IPS-18c (cell line): ENCODE measurements around the gene FCHO1.
A peak's percentile ranks its signal among the peaks of the same experiment; 100 is the strongest.

Source experiments
- H3K4me3 ChIP-seq: 2 replicates; pipeline ENCODE4 v1.7.0; 2013; ENCODE audit warnings: low read depth, mild to moderate bottlenecking, low read length, moderate library complexity; ENCODE audit not compliant: insufficient read depth
- H3K9me3 ChIP-seq: one replicate; pipeline ENCODE4 v1.6.1; 2013; ENCODE audit warnings: mild to moderate bottlenecking, low read length, moderate library complexity; ENCODE audit not compliant: control insufficient read depth, insufficient read depth

The FCHO1 gene

DNA sequence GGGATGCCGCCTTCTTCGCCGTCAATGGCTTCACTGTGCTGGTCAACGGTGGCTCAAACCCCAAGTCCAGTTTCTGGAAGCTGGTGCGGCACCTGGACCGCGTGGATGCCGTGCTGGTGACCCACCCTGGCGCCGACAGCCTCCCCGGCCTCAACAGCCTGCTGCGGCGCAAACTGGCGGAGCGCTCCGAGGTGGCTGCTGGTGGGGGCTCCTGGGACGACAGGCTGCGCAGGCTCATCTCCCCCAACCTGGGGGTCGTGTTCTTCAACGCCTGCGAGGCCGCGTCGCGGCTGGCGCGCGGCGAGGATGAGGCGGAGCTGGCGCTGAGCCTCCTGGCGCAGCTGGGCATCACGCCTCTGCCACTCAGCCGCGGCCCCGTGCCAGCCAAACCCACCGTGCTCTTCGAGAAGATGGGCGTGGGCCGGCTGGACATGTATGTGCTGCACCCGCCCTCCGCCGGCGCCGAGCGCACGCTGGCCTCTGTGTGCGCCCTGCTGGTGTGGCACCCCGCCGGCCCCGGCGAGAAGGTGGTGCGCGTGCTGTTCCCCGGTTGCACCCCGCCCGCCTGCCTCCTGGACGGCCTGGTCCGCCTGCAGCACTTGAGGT is 25.0 kb upstream of the FCHO1 start:
- H3K4me3 ChIP-seq = no peak overlapping the region
- H3K9me3 ChIP-seq = no peaks in the 10 kb centered on the region

DNA sequence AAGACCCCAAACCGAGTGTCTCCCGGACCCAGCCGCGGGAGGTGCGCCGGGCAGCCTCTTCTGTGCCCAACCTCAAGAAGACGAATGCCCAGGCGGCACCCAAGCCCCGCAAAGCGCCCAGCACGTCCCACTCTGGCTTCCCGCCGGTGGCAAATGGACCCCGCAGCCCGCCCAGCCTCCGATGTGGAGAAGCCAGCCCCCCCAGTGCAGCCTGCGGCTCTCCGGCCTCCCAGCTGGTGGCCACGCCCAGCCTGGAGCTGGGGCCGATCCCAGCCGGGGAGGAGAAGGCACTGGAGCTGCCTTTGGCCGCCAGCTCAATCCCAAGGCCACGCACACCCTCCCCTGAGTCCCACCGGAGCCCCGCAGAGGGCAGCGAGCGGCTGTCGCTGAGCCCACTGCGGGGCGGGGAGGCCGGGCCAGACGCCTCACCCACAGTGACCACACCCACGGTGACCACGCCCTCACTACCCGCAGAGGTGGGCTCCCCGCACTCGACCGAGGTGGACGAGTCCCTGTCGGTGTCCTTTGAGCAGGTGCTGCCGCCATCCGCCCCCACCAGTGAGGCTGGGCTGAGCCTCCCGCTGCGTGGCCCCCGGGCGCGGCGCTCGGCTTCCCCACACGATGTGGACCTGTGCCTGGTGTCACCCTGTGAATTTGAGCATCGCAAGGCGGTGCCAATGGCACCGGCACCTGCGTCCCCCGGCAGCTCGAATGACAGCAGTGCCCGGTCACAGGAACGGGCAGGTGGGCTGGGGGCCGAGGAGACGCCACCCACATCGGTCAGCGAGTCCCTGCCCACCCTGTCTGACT is 24.1 kb upstream of the FCHO1 start:
- Histone ChIP-seq H3K9me3 (no peaks in the 10 kb centered on the region), H3K4me3 (no peak overlapping the region)

DNA sequence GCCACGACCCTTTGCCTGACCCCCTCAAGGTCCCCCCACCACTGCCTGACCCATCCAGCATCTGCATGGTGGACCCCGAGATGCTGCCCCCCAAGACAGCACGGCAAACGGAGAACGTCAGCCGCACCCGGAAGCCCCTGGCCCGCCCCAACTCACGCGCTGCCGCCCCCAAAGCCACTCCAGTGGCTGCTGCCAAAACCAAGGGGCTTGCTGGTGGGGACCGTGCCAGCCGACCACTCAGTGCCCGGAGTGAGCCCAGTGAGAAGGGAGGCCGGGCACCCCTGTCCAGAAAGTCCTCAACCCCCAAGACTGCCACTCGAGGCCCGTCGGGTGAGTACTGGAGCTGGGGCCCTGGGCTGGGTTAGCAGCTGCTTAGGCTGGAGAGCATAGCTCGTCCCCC is 23.4 kb upstream of the FCHO1 start:
- H3K4me3 ChIP-seq = no peak overlapping the region
- no peaks in the 10 kb centered on the region for H3K9me3 ChIP-seq

DNA sequence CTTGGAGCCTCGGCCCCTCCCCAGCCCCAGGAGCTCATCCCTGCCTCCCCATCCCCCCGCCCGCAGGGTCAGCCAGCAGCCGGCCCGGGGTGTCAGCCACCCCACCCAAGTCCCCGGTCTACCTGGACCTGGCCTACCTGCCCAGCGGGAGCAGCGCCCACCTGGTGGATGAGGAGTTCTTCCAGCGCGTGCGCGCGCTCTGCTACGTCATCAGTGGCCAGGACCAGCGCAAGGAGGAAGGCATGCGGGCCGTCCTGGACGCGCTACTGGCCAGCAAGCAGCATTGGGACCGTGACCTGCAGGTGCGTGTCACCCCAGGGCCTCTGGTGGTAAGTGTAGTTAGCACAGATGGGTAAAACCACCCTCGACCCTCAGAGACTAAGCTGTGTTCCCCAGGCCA is 18.1 kb upstream of the FCHO1 start:
- no peak overlapping the region for H3K4me3 ChIP-seq

DNA sequence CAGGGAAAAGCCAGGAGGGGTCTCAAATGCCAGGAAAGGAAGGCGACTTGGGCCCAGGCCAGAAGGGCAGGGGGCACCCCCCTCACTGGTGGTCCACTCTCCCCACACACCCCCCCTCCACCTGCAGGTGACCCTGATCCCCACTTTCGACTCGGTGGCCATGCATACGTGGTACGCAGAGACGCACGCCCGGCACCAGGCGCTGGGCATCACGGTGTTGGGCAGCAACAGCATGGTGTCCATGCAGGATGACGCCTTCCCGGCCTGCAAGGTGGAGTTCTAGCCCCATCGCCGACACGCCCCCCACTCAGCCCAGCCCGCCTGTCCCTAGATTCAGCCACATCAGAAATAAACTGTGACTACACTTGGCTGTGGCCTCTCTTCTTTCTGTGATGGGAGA is 17.1 kb upstream of the FCHO1 start:
- Histone ChIP-seq H3K9me3 (no peaks in the 10 kb centered on the region), H3K4me3 (no peak overlapping the region)

More for the DNA sequence above, 18.1 kb upstream of the FCHO1 start:
- H3K9me3 ChIP-seq = no peaks in the 10 kb centered on the region

DNA sequence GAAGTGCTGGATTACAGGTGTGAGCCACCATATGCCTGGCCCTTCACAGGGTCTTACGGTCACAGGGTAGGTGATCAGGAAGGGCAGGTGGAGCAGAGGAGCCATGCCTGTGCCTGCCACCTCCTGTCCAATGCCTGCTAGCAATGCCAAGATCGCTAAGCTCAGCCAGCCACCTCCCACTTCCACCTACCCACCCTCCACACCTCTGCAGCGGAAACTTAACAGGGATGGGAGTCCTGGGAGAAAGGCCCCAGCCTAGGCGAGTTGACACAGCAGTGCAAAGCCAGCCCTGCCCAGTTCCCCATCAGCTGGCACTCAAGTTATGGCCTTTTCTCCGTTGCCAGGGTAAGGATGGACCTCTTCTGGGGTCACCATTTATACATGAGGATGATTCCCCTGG is 15.9 kb upstream of the FCHO1 start:
- H3K4me3 ChIP-seq = no peak overlapping the region
- H3K9me3 ChIP-seq = no peaks in the 10 kb centered on the region

DNA sequence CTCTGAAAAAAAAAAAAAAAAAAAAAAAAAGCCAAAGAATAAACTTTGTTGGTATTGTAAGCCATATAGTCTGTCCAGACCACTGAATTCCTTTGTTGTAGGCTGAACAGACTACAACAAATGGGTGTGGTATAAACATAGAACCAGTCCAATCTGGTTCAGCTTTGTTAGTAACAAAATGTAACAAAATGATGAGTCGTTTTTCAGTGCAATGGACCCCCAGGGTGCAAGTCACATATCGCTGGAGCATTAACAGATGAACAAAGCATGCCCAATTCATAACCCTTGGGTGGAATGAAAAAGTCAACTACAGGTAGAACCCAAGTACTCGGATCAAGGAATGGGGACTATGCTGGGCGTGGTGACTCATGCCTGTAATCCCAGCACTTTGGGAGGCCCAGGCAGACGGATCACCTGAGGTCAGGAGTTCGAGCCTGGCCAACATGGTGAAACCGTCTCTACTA is 13.6 kb upstream of the FCHO1 start:
- Histone ChIP-seq H3K9me3 (no peaks in the 10 kb centered on the region), H3K4me3 (no peak overlapping the region)

DNA sequence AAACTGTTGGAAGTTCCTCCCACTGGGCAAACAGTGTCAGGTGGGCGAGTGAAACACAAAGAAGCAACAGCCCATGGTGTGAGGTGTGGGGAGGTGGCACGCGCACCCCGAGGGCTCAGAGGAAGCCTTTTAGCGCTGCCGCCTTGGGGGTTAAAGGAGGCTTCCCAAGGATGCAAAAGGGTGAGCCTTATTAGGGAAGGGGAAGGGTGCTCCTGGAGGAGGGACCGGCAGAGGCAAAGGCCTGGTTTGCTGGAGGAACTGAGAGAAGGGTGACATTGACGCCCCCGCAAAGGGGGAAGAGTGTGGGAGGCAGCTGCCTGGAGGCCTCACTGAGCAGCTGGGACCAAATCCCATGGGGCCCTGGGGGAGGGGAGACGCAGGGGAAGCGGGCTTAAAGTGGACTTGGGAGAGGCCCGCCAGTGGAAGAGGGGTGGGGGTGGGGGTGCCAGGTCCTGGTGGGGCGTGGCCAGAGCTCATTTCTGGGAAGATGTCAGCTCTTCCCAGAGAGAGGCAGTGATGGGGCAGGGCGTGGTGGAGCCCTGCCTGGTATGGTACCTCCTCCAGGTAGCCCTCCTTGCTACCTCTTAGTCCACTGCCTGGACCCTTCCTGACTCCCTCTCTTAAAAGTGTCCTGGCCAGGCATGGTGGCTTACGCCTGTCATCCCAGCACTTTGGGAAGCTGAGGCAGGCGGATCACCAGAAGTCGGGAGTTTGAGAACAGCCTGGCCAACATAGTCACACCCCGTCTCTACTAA is 12.0 kb upstream of the FCHO1 start:
- no peaks in the 10 kb centered on the region for H3K9me3 ChIP-seq
- H3K4me3 ChIP-seq = 0 out of 2 replicates have a peak overlapping the region, but pooled peaks have one; percentile 9

DNA sequence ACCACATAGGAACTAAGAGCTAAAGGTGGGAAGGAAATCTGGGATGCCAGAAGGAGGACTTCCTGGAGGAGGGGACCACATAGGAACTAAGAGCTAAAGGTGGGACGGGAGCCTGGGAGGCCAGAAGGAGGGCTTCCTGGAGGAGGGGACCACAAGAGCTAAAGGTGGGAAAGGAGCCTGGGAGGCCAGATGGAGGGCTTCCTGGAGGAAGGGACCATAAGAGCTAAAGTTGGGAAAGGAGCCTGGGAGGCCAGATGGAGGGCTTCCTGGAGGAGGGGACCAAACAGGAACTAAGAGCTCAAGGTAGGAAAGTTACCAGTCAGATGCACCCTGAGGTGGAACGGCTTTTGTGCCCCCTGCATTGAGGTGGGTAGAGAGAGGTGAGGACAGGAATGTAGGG is 9.8 kb upstream of the FCHO1 start:
- Histone ChIP-seq H3K4me3 (no peak overlapping the region; the same call in 1 of the 2 replicates), H3K9me3 (no peaks in the 10 kb centered on the region)

DNA sequence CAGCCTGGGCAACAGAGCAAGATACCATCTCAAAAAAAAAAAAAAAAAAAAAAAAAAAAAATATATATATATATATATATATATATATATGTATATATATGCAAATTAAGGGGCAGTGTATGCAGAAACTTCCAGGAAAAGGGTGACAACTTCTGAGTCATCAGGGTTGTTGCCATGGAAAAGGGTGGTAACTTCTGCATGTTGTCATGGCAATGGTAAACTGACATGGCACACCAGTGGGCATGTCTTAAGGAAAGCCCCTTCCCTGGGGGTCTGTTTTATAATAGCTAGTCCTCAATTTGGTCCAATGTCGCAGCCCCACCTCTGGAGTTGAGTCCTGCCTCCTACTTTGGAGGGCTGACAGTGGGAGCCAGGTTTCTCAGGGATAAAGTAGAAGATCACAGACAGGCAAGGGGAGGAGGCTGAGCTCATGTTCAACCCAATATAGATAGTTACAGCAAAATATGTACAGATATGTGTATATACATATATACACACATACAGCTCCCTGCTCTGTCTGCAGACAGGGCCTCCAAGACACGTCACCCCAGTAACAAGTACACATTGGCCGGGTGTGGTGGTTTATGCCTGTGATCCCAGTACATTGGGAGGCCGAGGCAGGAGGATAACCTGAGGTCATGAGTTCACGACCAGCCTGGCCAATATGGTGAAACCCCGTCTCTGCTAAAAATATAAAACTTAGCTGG is 7.2 kb upstream of the FCHO1 start:
- Histone ChIP-seq H3K9me3 (no peaks in the 10 kb centered on the region), H3K4me3 (no peak overlapping the region)

DNA sequence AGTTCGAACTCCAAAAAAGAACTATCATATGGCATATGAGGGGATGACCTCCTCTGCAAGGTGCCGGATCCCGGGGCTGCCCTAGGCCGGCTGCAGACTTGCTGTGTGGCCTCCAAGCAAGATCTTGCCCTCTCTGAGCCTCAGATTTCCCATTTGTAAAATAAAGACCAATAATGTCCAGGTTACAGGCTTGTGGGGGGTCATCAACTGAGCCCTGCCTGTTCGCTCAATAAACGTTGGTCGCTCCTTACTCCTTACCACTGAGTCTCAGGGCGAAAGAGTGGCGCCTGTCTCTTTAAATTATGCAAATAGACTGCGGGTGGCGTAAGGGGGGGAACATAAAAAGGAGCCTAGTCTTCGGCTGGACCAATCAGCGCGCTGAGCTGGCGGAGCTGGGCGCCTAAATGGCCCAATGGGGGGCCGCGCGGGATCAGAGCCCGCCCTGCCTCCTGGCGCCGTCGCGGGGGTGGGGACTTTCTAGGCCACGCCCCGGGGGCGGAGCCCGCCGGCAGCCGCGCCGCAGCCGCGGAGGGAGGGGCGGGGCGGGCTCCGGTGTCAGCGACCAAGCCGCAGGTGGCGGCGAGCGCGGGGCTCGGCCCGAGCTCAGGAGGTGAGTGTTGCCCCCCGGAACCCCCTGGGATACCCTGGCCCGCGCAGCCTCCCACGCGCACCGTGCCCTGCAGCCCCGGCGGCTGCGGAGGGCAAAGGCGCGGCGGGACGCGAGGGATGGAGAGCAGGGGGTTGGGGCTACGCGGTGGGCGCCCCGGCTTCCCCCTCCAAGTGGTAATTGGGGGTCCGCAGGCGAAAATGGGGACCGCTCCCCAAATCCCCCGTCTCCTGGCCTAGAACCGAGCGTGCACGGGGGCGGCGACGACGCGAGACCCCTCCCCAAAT is 3.8 kb upstream of the FCHO1 start:
- H3K9me3 ChIP-seq = no peaks in the 10 kb centered on the region
- peak overlapping the region; percentile 89 for H3K4me3 ChIP-seq

DNA sequence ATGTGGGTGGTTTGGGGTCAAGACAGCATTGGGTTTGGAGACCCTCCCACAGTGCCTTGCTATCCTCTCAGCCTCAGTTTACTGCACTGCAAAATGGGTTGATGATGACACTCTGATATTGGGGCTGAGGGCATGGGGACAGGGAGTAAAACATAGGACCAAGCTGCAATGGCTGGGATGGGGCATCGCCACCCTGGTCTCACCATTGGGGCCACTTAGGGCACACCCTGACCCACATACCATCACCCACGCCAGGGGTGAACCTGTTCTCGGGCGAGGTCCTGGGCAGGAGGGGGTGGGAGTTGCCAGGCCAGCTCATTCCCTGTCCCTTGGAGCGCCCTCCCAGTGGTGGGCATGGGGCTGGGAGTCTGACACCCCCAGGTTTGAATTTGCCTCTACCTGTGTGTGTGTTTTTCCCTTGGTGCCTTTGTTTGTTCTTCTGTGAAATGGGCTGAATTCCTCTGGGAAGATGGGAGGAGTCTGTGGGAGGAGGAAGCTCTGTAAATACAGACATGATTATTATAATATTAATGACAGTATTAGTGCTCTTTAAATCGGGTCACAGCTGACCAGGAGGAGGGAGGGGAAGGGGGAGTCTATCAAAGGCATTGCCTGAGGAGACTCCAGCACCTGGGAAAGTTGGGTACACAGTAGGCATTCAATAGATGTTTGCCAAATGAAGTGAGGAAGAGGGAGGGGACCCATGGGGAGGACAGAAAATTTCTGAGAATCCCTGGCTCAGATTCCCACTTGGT is 2.2 kb upstream of the FCHO1 start:
- Histone ChIP-seq H3K9me3 (no peaks in the 10 kb centered on the region), H3K4me3 (no peak overlapping the region)

DNA sequence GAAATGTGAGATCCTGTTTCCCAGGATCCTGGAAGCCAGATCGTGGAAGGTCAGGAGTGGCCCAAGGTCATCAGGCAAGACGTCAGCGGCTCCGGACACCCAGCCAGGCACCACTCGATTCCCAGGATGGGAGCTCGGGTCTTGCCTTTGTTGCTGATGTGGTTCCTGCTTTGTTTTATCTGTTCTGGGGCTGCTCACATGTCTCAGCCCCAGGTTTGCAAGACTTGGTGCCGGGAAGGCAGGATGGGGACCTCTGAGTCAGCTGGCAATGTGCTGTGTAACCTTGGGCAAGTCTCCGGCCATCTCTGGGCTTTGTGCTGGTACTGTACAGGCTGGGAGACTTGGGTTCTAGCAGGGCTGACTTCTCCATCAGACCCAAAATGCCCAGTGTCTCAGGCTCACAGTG is 1.4 kb upstream of the FCHO1 start:
- H3K9me3 ChIP-seq = no peaks in the 10 kb centered on the region

DNA sequence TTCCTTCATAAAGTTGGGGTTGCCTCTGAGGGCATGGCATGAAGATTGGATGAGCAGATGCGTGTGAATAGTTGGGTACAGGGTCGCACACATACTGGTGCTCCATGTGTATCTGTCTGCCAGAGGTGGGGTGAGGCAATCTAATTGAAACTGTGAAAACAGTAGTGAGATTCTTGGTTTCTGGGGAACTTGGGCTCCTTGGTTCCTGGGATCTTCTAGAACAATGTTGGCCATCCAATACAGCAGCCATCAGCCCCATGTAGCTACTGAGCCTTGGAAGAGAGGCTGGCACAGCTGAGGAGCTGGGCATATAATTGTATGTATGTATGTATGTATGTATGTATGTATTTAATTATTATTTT is 616 bp downstream of the FCHO1 start:
- no peak overlapping the region for H3K4me3 ChIP-seq
- no peaks in the 10 kb centered on the region for H3K9me3 ChIP-seq

More for the DNA sequence above, 1.4 kb upstream of the FCHO1 start:
- no peak overlapping the region for H3K4me3 ChIP-seq

DNA sequence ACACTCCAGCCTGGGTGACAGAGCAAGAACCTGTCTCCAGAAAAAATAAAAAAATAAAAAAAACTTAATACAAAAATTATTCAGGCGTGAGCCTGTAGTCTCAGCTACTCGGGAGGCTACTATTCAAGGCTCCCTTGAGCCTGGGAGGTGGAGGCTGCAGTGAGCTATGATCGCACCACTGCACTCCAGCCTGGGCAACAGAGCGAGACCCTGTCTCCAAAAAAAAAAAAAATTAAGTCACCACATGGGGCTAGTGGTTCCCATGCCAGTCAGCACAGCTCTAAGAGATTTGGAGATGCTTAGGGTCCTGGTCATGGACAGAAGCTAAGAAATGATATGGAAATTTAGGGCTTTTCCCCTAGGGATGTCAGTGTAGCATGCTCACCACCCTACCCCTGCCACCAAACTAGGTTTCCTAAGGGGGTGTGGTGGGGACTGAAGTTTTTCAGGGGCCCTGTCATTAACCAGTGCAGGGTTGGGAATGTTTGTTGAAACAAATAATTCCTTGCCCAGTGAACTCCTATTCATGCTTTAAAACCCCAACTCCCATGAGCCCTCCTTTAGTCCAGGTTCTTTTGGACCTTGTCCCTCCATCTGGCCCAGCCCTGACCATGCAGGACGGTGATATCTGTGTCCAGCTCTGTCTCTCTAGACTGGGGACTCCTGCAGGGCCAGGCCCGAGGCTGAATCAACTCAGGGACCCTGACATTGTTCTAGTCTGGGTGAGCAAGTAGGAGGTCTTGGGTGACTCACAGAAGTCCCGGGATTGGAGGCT is 1.8 kb downstream of the FCHO1 start:
- no peak overlapping the region for H3K4me3 ChIP-seq
- no peaks in the 10 kb centered on the region for H3K9me3 ChIP-seq
